ENCODE results near the gene DAB2.

DAB2 gene

DNA sequence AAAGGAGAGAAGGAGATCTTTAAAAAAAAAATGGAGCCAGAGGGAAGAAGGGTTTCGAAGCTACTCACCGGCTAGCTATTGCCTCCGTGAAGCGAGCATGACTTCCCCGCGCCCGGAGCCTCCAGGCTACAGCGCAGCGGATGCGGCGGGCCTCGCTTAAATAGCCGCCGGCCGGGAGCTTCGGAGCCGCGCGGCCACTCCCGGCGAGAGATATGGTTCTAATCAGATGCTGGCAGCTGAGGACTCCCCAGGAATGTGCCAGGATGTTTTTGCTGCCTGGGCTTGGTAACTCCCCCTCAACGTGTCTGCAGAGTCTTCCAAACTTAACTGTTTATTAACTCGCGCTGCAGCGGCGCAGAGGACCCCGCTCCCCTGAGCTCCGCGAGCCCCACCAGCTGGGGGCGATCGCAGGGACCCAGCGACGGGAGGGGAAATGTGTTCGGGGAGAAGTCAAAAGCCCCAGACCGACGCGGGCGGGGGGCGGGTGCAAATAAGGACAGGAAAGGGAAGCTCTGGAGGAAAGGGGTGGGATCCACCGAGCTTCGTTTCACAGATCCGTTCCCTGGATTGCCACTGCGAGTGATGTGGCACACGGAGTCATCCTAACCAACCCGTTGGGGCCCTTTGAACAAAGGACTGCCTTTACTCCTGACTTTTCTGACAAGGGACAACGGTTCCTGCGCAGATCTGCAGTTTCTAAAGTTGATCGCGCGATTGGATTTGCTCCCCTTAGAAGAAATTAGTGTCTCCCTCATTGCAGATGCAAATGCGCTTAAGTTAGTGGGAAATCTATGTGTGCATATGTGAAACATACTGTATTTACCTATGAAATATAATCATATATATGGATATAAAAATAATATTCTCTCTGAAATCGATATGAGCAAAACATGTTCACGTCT, at the start of gene DAB2:
Gene DAB2 (minus strand): TSS at position 245 of the 902 bp plus-strand sequence. CDS start 30,660 bp downstream, outside the sequence.
- DNase-seq, result peak; percentile 94

- DNase-seq, result peak; percentile 49
Observed at GRCh38 chr5:39473156-39473775, 48.5 kb upstream of the DAB2 start.

DNA sequence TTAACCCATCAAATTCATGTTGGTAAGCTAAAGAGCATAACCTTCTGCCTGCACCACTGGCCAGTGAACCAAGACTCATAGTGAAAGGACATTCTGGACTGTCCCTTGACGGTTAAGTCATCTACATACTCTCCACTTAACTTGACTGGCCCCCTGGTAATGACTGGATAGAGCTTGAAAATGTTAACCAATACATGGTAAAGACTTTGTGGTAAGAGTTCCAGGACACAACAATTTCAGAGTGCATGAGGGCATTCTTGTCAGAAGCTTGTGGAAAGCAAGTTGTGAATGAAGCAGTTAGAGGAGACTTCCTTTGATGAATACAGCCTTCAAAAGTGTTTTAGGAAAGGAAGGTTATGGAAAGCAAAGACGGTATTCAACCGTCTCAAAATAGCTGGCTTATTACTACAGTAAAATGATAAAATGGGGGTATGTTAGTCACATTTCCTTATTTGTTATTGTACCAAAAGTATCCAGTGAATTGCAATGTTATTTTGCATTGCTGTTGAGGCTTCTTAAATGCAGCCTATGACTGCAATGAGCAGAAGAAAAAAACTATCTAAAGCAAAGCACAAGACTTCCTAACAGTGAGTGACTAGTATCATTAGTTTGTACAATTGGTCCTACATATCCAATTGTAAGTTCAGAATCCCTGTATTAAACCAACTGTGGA, 47.2 kb upstream of the DAB2 start:
- no peak for DNase-seq

- no peak for DNase-seq
Observed at GRCh38 chr5:39470811-39471210, 46.0 kb upstream of the DAB2 start.

- DNase-seq, result peak; percentile 23
Observed at GRCh38 chr5:39469777-39470415, 45.1 kb upstream of the DAB2 start.

GRCh38 chr5:39469176-39469575, 44.4 kb upstream of the DAB2 start:
- no peak for DNase-seq

DNA sequence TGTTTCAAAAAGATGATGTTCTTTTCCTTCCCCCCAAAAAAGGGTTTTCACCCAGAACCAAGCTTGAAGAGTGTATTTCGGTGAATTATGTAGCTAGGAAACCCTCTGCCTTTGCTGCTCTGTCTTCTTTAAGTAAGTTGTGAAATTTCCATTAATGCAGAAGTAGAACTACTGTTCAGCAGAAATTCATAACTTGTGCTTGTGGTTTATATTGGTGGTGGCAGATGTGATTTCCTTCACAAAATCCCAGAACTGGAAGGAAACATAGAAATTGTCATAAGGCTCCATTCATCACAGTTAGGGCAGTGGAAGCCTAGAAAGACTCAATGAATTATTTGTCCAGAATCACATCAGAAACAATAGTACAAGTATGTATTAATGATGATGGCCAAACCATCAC, 42.1 kb upstream of the DAB2 start:
- DNase-seq, result no peak

GRCh38 chr5:39465843-39466242, 41.1 kb upstream of the DAB2 start:
- no peak for DNase-seq

DNA sequence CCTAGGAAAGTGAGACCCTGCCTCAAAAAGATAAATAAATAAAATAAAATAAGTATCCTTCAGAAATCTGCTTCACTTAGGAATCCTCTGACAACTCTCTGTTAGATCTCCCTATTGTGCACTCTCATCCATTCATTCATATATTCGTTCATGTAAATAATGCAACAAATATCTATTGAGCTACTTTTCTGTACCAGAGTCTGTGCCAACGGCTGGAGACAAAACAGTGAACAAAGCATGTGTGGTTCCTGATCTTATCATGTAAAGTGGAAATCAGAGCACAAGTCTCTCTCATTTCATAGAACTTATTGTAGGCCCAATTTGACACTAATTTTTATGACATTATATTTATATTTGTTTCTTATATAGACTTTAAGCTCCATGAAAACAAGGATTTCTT, 40.3 kb upstream of the DAB2 start:
- DNase-seq, result no peak

DNA sequence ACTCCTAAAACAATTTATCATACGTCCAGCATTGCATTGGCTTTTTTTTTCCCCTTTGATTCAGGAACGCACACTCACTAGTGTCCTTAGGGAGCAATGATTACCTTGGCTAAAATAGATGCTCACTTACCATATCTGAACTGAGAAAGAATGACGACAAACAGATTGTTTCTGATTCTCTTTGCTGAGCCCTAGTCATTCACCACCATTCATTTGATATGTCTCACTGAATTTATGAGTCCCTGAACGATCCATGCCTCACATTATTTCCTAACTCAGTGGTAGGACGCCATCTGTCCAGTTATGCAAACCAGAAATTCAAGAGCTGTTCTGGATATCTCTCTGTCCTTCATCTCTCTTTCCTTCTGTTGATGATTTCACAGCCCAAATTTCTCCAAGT, 39.3 kb upstream of the DAB2 start:
- no peak for DNase-seq

DNA sequence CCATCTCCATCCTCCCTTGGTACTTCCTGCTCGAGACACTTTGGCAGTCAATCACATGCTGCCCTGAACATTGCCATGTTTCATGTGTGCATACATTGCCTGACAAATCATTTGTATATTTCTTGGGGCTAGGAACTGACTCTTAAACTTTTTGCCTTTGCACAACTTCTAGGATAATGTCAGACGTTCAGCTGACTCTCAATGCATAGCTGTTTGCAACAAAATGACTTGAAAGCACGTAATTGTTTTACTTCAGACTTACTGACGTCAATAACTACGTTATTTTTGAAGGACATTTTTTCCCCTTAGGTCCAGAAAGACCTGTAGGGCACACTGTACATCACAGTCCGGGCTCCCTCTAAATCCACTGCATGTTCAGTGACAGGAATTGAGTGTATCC, 37.4 kb upstream of the DAB2 start:
- DNase-seq, result no peak

- DNase-seq, result no peak
Observed at GRCh38 chr5:39461007-39461682, 36.4 kb upstream of the DAB2 start.

DNA sequence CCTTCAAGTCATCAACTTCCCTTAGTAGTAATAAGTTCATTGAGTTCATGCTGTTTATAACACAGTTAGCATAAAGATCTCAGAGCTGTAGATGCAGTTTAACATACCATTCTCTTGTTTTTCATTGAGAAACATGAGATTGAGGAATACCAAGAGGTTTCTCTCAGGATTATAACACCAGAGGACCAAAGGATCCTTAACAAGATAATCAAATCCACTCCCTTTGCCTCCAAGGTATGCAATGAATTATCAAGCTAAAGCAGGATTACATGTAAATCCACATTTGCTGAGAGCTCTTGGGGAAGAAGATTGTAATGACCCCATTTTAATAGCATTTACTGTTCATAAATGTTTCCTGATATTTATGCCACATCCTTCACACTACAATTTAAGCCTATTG, 35.1 kb upstream of the DAB2 start:
- DNase-seq, result no peak

GRCh38 chr5:39459071-39459470, 34.3 kb upstream of the DAB2 start:
- peak; percentile 56 for DNase-seq

DNA sequence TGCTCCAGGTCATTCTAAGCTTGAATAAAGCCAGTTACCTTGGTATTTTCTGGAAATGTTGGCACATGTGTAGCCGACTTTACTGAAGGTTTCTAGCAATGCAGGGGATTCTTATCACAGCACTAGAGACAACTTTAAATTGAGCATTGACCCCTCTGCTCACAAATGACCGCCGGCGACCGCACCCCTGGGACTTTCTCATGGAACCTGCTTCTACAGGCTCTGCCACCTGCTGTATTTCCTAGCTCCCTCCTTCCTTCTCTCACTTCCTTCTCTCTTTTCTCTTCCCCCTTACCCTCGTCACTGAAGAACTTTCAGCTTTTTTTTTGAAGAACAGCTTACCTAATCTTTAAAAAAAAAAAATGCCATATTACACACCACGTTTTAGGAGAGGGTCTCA, 30.9 kb upstream of the DAB2 start:
- no peak for DNase-seq

- no peak for DNase-seq
Observed at GRCh38 chr5:39453606-39454005, 28.8 kb upstream of the DAB2 start.

- peak; percentile 73 for DNase-seq
Observed at GRCh38 chr5:39452846-39453245, 28.1 kb upstream of the DAB2 start.

DNA sequence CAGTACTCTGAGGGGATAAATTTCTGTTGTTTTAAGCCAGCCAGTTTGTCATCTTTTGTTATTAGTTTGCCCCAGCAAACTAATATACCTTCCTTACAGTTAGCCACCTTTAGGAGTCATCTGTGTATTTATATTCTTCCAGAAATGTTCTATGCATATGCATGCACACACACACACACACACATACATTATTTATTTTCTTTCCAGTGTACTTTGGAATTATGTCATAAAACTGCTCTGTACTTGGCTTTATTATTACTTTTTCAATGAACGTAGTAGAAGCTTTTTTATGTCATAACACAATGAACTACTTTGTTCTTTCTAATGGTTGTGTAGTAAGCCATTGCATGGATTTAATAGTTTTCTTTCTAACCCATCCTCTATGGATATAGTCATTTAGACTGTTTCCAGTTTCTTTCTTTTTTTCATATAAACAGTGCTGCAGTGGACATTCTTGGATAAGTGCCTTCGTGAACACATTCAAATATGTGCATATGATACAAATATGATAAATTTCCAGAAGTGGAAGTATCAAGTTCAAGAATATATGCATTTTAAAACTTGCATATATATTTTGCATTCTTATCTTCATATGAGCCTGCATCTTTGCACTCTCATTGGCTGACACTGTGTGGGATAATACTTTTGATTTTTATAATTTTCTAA, 26.6 kb upstream of the DAB2 start:
- DNase-seq, result no peak

GRCh38 chr5:39450487-39450886, 25.7 kb upstream of the DAB2 start:
- no peak for DNase-seq

GRCh38 chr5:39449591-39449990, 24.8 kb upstream of the DAB2 start:
- no peak for DNase-seq

GRCh38 chr5:39448506-39449128, 23.8 kb upstream of the DAB2 start:
- no peak for DNase-seq

DNA sequence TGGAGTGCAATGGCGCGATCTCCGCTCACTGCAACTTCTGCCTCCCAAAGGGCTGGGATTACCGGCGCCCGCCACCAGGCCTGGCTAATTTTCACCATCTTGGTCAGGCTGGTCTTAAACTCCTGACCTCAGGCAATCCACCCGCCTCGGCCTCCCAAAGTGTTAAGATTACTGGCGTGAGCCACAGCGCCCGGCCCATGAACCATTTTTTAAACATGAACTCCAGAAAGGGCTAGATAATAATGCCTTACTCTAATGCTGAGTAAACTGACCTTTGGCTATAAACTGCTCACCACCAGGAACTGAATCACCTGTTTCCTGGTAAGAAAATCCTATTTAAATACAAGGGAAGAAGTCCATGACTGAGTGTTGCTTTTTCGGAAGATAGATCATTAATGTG, 23.2 kb upstream of the DAB2 start:
- no peak for DNase-seq

Data from HCEC 1CT (cell line).